Nephron progenitor cell (in vitro differentiated cells): Measurements from ENCODE around the gene ALPK3.

Experiments
- DNase-seq: peaks from one replicate; pipeline ENCODE4 v3.0.0; 2021
- H3K27ac Mint-ChIP-seq: 2 replicates; pipeline ENCODE4 v1.8.0; 2021; ENCODE audit warnings: mild to moderate bottlenecking, moderate library complexity, mixed read lengths
- H3K27me3 Mint-ChIP-seq: 2 replicates; pipeline ENCODE4 v1.8.0; 2021; ENCODE audit warnings: mild to moderate bottlenecking, low read depth, mixed read lengths; ENCODE audit not compliant: poor library complexity
- H3K36me3 Mint-ChIP-seq: 2 replicates; pipeline ENCODE4 v1.8.0; 2021; ENCODE audit warnings: low read depth, mixed read lengths
- H3K4me1 Mint-ChIP-seq: 2 replicates; pipeline ENCODE4 v1.8.0; 2021; ENCODE audit warnings: mixed read lengths
- H3K4me3 Mint-ChIP-seq: 2 replicates; pipeline ENCODE4 v1.8.0; 2021; ENCODE audit warnings: mild to moderate bottlenecking, moderate library complexity, mixed read lengths
- H3K9me3 Mint-ChIP-seq: 2 replicates; pipeline ENCODE4 v1.8.0; 2021; ENCODE audit warnings: mild to moderate bottlenecking, moderate library complexity, mixed read lengths
- CTCF ChIP-seq: fragments of 200-600 bp; sonication (generic); IDR thresholded peaks from 2 replicates; pipeline ENCODE4 v1.5.0; 2021; ENCODE audit warnings: antibody characterized with exemption

Gene ALPK3

DNA sequence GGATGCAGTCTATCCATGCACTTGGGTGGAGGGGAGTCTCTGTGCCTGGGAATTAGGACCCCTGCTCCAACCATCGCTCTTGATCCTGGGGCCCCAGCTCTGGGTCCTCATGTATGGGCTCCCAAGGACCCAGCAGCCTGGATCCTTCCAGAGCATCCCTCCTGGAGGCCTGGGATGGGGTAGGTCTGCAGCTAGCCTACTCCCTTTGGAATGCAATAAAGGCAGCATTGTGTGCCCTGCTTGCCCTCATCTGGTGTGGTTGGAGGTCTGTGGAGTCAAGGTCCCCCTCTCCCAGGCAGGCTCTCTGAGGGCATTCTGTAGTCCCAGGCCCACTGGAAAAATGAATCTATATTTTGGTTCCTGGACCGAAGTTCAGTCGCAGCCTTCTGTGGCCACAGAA lies 52.4 kb downstream of the ALPK3 start:
- H3K27me3 Mint-ChIP-seq, result peaks cover 14% of the 10 kb centered on the region
- DNase-seq, result no peak
- H3K9me3 Mint-ChIP-seq, result no peaks in the 10 kb centered on the region

GRCh38 chr15:84871428-84871985 lies 54.4 kb downstream of the ALPK3 start:
- no peak for TF ChIP-seq CTCF
- no peak overlapping the region for H3K27ac Mint-ChIP-seq
- H3K4me3 Mint-ChIP-seq, result no peak overlapping the region

More for the DNA sequence above, 52.4 kb downstream of the ALPK3 start:
- H3K4me1 Mint-ChIP-seq, result peaks cover 6% of the 10 kb centered on the region
- no peak overlapping the region for H3K4me3 Mint-ChIP-seq
- TF ChIP-seq CTCF, result no peak
- peaks cover 6% of the 10 kb centered on the region for H3K36me3 Mint-ChIP-seq
- H3K27ac Mint-ChIP-seq, result no peak overlapping the region

GRCh38 chr15:84872009-84872910 lies 55.1 kb downstream of the ALPK3 start:
- H3K9me3 Mint-ChIP-seq, result no peaks in the 10 kb centered on the region
- H3K27me3 Mint-ChIP-seq, result peaks cover 14% of the 10 kb centered on the region
- no peak overlapping the region for H3K27ac Mint-ChIP-seq
- peaks cover 6% of the 10 kb centered on the region for H3K36me3 Mint-ChIP-seq
- DNase-seq, result no peak
- H3K4me1 Mint-ChIP-seq, result peaks cover 17% of the 10 kb centered on the region
- TF ChIP-seq CTCF, result no peak
- H3K4me3 Mint-ChIP-seq, result no peak overlapping the region

More at GRCh38 chr15:84871428-84871985, 54.4 kb downstream of the ALPK3 start:
- Mint-ChIP-seq H3K36me3 (peaks cover 6% of the 10 kb centered on the region), H3K9me3 (no peaks in the 10 kb centered on the region), H3K27me3 (peaks cover 14% of the 10 kb centered on the region), H3K4me1 (peaks cover 17% of the 10 kb centered on the region)
- no peak for DNase-seq

GRCh38 chr15:84873997-84874396 lies 56.8 kb downstream of the ALPK3 start:
- no peak overlapping the region for H3K4me3 Mint-ChIP-seq
- no peak overlapping the region for H3K27ac Mint-ChIP-seq
- peaks cover 2% of the 10 kb centered on the region for H3K36me3 Mint-ChIP-seq
- H3K9me3 Mint-ChIP-seq, result no peaks in the 10 kb centered on the region
- no peak for TF ChIP-seq CTCF
- no peak for DNase-seq
- peaks cover 14% of the 10 kb centered on the region for H3K27me3 Mint-ChIP-seq
- peaks cover 22% of the 10 kb centered on the region for H3K4me1 Mint-ChIP-seq

GRCh38 chr15:84874981-84875699 lies 58.0 kb downstream of the ALPK3 start:
- Mint-ChIP-seq H3K4me3 (no peak overlapping the region), H3K36me3 (no peaks in the 10 kb centered on the region), H3K27ac (peak overlapping the region; percentile 69)

More at GRCh38 chr15:84874981-84875699, 58.0 kb downstream of the ALPK3 start:
- H3K27me3 Mint-ChIP-seq, result peaks cover 14% of the 10 kb centered on the region
- H3K4me1 Mint-ChIP-seq, result peaks cover 28% of the 10 kb centered on the region
- TF ChIP-seq CTCF, result no peak
- no peaks in the 10 kb centered on the region for H3K9me3 Mint-ChIP-seq
- DNase-seq, result no peak
